ENCODE data around the gene SYNC.
A peak's percentile ranks its signal among the peaks of the same experiment; 100 is the strongest.
"Not testable (repeated sequence)": the region's sequence is repeated elsewhere in the genome, so short reads cannot be mapped to it uniquely, and the experiment has no call there.

Gene SYNC

GRCh38 chr1:32686387-32686786 is 16.2 kb downstream of the SYNC start:
- no peak for DNase-seq

GRCh38 chr1:32685498-32685897 is 17.1 kb downstream of the SYNC start:
- DNase-seq = no peak

- DNase-seq = no peak
These were observed 18.3 kb downstream of the SYNC start for GRCh38 chr1:32684167-32684811.

- no peak for DNase-seq
These were observed 19.2 kb downstream of the SYNC start for GRCh38 chr1:32683397-32683796.

GRCh38 chr1:32681999-32682398 is 20.6 kb downstream of the SYNC start:
- DNase-seq = no peak

GRCh38 chr1:32681509-32681908 is 21.1 kb downstream of the SYNC start:
- DNase-seq = no peak

GRCh38 chr1:32680642-32681041 is 21.9 kb downstream of the SYNC start:
- no peak for DNase-seq

GRCh38 chr1:32679993-32680392 is 22.6 kb downstream of the SYNC start:
- DNase-seq = not testable (repeated sequence)

- no peak for DNase-seq
These were observed 25.6 kb downstream of the SYNC start for GRCh38 chr1:32676945-32677344.

GRCh38 chr1:32668716-32669115 is 33.9 kb downstream of the SYNC start:
- not testable (repeated sequence) for DNase-seq

GRCh38 chr1:32666901-32667566 is 35.5 kb downstream of the SYNC start:
- DNase-seq = no peak

- no peak for DNase-seq
These were observed 36.7 kb downstream of the SYNC start for GRCh38 chr1:32665915-32666314.

- DNase-seq = no peak
These were observed 43.0 kb downstream of the SYNC start for GRCh38 chr1:32659581-32659980.

GRCh38 chr1:32652244-32652962 is 50.2 kb downstream of the SYNC start:
- no peak for DNase-seq

- DNase-seq = no peak
These were observed 51.0 kb downstream of the SYNC start for GRCh38 chr1:32651461-32652073.

- DNase-seq = peak; percentile 99
These were observed 51.7 kb downstream of the SYNC start, which contains the start of gene RBBP4 for GRCh38 chr1:32650752-32651460. RBBP4 (plus strand) TSS chr1:32651208; CDS start chr1:32651307, 99 bp downstream.

- peak; percentile 82 for DNase-seq
These were observed 52.3 kb downstream of the SYNC start, which contains the start of gene ZBTB8OS for GRCh38 chr1:32650248-32650751. ZBTB8OS (minus strand) TSS chr1:32650550; CDS start chr1:32650529, 21 bp downstream.

- no peak for DNase-seq
These were observed 55.0 kb downstream of the SYNC start for GRCh38 chr1:32647308-32648134.

GRCh38 chr1:32644426-32644825 is 58.1 kb downstream of the SYNC start:
- DNase-seq = no peak

- not testable (repeated sequence) for DNase-seq
These were observed 60.2 kb downstream of the SYNC start for GRCh38 chr1:32642292-32642827.

- no peak for DNase-seq
These were observed 63.0 kb downstream of the SYNC start for GRCh38 chr1:32639489-32640075.

Measured in activated CD4-positive, CD25-positive, alpha-beta regulatory T cell treated with anti-CD3 and anti-CD28 coated beads, Interleukin-2, amount 50 U/mL, for 72 hours (primary cell).